ENCODE data around the gene PREB. TPM values are rescaled to one million over a fixed set of nuclear protein-coding genes. Genes with fewer than 3 reads are reported as not detected.
"Not testable (repeated sequence)": the region's sequence is repeated elsewhere in the genome, so short reads cannot be mapped to it uniquely, and the experiment has no call there.

PREB gene
- total RNA-seq, 4 donors from 2014 or later, result 117 to 197 (median 154) TPM

DNA sequence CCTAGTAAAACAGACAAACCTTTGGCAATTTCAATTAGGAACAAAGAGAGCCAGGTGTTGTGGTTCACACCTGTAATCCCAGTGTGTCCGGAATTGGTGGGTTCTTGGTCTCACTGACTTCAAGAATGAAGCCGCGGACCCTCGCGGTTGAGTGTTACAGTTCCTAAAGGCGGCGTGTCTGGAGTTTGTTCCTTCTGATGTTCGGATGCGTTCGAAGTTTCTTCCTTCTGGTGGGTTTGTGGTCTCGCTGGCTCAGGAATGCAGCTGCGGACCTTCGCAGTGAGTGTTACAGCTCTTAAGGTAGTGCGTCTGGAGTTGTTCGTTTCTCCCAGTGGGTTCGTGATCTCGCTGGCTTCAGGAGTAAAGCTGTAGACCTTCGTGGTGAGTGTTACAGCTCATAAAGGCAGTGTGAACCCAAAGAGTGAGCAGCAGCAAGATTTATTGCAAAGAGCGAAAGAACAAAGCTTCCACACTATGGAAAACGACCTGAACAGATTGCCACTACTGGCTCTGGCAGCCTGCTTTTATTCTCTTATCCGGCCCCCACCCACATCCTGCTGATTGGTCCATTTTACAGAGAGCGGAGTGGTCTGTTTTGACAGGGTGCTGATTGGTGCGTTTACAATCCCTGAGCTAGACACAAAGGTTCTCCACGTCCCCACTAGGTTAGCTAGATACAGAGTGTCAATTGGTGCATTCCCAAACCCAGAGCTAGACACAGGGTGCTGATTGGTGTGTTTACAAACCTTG lies 23.7 kb downstream of the PREB start:
- H3K36me3 ChIP-seq; DNase-seq; H3K4me1 ChIP-seq; H3K4me3 ChIP-seq; H3K27me3 ChIP-seq; H3K27ac ChIP-seq; in situ Hi-C loops (cut with MboI; ENCODE audit: low sequenced_read_pairs in 4 of 4); ATAC-seq; intact Hi-C loops (cut with DNase I; ENCODE audit: low total_unique reads); H3K9me3 ChIP-seq: not testable (repeated sequence)

DNA sequence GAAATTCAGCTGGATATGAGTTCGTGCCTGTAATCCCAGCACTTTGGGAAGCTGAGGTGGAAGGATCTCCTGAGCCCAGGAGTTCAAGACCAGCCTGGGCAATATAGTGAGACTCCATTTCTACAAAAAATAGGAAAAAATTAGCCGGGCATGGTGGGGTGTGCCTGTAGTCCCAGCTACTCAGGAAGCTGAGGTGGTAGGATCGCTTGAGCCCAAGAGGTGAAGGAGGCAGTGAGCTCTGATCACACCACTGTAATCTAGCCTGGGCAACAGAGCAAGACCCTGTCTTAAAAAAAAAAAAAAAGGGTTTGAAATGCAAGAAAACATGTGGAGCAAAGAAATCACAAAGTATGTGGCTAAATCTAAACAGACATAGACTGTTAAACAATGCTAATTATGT lies 25.4 kb downstream of the PREB start:
- Histone ChIP-seq H3K9me3 (no peaks in the 10 kb centered on the region), H3K36me3 (no peaks in the 10 kb centered on the region), H3K4me1 (no peaks in the 10 kb centered on the region), H3K4me3 (no peak overlapping the region), H3K27ac (no peak overlapping the region), H3K27me3 (no peaks in the 10 kb centered on the region)
- in situ Hi-C loops (cut with MboI; ENCODE audit: low sequenced_read_pairs in 4 of 4) (loop anchor here in 3 of 4 donors (10.0 kb wide), 3 partner anchors 76 to 166 kb away; partner anchors contain the start of gene DNAJC5G (in 1 of the 3)), intact Hi-C loops (cut with DNase I; ENCODE audit: low total_unique reads) (no loop called here)
- DNase-seq, result no peak
- ATAC-seq, result no peak
- TF ChIP-seq, protein P1, sequence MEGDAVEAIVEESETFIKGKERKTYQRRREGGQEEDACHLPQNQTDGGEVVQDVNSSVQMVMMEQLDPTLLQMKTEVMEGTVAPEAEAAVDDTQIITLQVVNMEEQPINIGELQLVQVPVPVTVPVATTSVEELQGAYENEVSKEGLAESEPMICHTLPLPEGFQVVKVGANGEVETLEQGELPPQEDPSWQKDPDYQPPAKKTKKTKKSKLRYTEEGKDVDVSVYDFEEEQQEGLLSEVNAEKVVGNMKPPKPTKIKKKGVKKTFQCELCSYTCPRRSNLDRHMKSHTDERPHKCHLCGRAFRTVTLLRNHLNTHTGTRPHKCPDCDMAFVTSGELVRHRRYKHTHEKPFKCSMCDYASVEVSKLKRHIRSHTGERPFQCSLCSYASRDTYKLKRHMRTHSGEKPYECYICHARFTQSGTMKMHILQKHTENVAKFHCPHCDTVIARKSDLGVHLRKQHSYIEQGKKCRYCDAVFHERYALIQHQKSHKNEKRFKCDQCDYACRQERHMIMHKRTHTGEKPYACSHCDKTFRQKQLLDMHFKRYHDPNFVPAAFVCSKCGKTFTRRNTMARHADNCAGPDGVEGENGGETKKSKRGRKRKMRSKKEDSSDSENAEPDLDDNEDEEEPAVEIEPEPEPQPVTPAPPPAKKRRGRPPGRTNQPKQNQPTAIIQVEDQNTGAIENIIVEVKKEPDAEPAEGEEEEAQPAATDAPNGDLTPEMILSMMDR (IDR thresholded peaks at IDR 0.05 in 4 of 5, conservative IDR thresholded peaks at IDR 0.05 in 1 of 5), result no peak
- TF ChIP-seq POLR2A (IDR thresholded peaks at IDR 0.05), result no peak

DNA sequence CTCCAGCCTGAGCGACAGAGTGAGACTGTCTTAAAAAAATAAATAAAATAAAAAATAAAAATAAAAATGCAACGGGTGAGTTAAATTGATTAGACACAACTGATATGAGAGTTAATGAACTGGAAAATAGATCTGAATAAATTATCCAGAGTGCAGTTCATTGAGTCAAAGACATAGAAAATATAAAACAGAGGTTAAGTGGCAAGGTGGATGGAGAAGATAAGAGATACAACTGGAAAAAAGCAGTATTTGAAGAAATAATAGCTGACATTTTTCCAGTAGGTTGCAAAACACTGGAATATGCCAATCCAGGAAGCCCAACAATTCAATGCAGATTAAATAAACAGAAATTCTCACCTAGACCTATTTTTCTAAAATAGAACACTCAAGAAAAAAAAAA lies 26.2 kb downstream of the PREB start:
- Histone ChIP-seq H3K36me3 (no peaks in the 10 kb centered on the region), H3K27me3 (no peaks in the 10 kb centered on the region), H3K9me3 (no peaks in the 10 kb centered on the region), H3K4me1 (no peaks in the 10 kb centered on the region), H3K4me3 (no peak overlapping the region), H3K27ac (no peak overlapping the region)
- no peak for ATAC-seq
- intact Hi-C loops (cut with DNase I; ENCODE audit: low total_unique reads), result no loop called here
- in situ Hi-C loops (cut with MboI; ENCODE audit: low sequenced_read_pairs in 4 of 4), result loop anchor here in 3 of 4 donors (10.0 kb wide), 3 partner anchors 77 to 167 kb away; partner anchors contain the start of gene DNAJC5G (in 1 of the 3)
- no peak for DNase-seq
- TF ChIP-seq, protein P1 (IDR thresholded peaks at IDR 0.05 in 4 of 5, conservative IDR thresholded peaks at IDR 0.05 in 1 of 5), result no peak
- no peak for TF ChIP-seq POLR2A (IDR thresholded peaks at IDR 0.05)

DNA sequence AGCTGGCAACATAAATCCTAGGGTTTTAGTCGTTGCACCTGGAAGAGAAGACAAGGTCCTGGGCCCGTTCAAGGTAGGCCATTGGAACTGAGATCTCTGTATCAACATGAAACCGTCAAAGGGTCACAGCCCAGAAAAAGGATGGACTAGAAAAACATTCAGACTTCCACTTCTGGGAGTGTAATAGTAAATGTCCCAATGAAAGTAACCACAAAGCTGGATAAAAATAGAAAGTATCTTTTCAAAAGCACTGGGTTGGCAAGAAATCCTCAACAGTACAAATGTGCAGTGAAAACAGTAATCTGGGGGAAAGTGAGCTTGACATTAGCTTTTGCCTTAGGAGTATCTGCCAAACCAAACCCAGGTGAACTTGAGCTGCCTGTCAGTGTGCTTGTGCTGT lies 28.5 kb downstream of the PREB start:
- Histone ChIP-seq H3K4me1 (no peaks in the 10 kb centered on the region), H3K4me3 (no peak overlapping the region), H3K27me3 (no peaks in the 10 kb centered on the region), H3K27ac (no peak overlapping the region), H3K36me3 (no peaks in the 10 kb centered on the region), H3K9me3 (no peaks in the 10 kb centered on the region)
- DNase-seq, result no peak
- TF ChIP-seq POLR2A (IDR thresholded peaks at IDR 0.05), result no peak
- TF ChIP-seq, protein P1 (IDR thresholded peaks at IDR 0.05 in 4 of 5, conservative IDR thresholded peaks at IDR 0.05 in 1 of 5), result no peak
- intact Hi-C loops (cut with DNase I; ENCODE audit: low total_unique reads) (no loop called here), in situ Hi-C loops (cut with MboI; ENCODE audit: low sequenced_read_pairs in 4 of 4) (loop anchor here in 3 of 4 donors (10.0 kb wide), 3 partner anchors 79 to 169 kb away; partner anchors contain the start of gene DNAJC5G (in 1 of the 3))
- no peak for ATAC-seq

DNA sequence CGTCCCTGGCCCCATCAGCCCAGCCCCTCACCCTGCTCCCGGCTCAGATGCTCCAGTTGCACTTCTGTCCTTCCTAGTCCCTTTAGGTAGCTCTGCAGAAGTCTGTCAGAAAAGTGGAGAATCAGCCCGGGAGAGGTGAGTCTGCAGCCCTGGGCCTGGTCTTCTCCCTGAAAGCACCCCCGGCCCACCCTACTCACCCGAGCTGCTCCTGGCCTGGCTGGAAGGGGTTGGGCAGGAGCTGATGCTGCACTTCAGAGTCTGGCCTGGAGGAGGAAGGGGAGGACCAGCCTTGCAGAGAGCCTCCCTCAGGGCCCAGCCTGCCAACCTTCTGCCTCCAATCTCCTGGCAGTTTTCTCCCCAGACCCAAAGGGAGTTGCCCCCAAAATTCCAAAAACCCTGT lies 32.1 kb downstream of the PREB start:
- intact Hi-C loops (cut with DNase I; ENCODE audit: low total_unique reads), result no loop called here
- Histone ChIP-seq H3K27me3 (no peaks in the 10 kb centered on the region), H3K4me3 (no peak overlapping the region), H3K4me1 (no peaks in the 10 kb centered on the region), H3K9me3 (no peaks in the 10 kb centered on the region), H3K36me3 (no peaks in the 10 kb centered on the region), H3K27ac (no peak overlapping the region)
- TF ChIP-seq, protein P1 (IDR thresholded peaks at IDR 0.05 in 4 of 5, conservative IDR thresholded peaks at IDR 0.05 in 1 of 5), result no peak
- no peak for TF ChIP-seq POLR2A (IDR thresholded peaks at IDR 0.05)
- ATAC-seq (no peak), DNase-seq (no peak)
- in situ Hi-C loops (cut with MboI; ENCODE audit: low sequenced_read_pairs in 4 of 4), result loop anchor here in 3 of 4 donors (10.0 kb wide), 3 partner anchors 82 to 172 kb away; partner anchors contain the start of gene DNAJC5G (in 1 of the 3)
